IMR-90 (cell line): ENCODE measurements around the gene POM121L2.

Source experiments
- CEBPB ChIP-seq: IDR thresholded peaks from 2 replicates; pipeline ENCODE4 v1.6.1; 2012; ENCODE audit warnings: low read depth, low read length, improper control_type of control experiment
- CTCF ChIP-seq: conservative IDR thresholded peaks from 2 replicates; pipeline ENCODE4 v1.5.1; 2012; ENCODE audit warnings: mild to moderate bottlenecking, low read depth, low read length, improper control_type of control experiment
- MXI1 ChIP-seq: IDR thresholded peaks from 2 replicates; pipeline ENCODE4 v1.6.1; 2012; ENCODE audit warnings: low read depth, mild to moderate bottlenecking, low read length, moderate library complexity, borderline replicate concordance
- POLR2A ChIP-seq: IDR thresholded peaks from 2 replicates; pipeline ENCODE4 v1.6.1; 2012; ENCODE audit warnings: mild to moderate bottlenecking, low read depth, low read length

- TF ChIP-seq MXI1 (no peak), CEBPB (no peak), CTCF (no peak), POLR2A (no peak)
Measured at GRCh38 chr6:27333642-27334040, 21.6 kb upstream of the POM121L2 start.
